Activated CD4-positive, alpha-beta T cell treated with anti-CD3 and anti-CD28 coated beads, Interleukin-2, amount 10 ng/mL, durations not matched to agents 24 days and 14 days (primary cell): ENCODE results near the gene ADAT3. TPM values are rescaled to one million over a fixed set of nuclear protein-coding genes. Genes with fewer than 3 reads are reported as not detected.
A peak's percentile ranks its signal among the peaks of the same experiment; 100 is the strongest.

Experiments
- DNase-seq: peaks from one replicate; pipeline ENCODE4 v3.0.0; 2022
- H3K27ac Mint-ChIP-seq: one replicate; pipeline ENCODE4 v1.8.0; 2022; ENCODE audit warnings: mild to moderate bottlenecking, mixed read lengths
- H3K27me3 Mint-ChIP-seq: one replicate; pipeline ENCODE4 v1.8.0; 2022; ENCODE audit warnings: mixed read lengths
- H3K36me3 Mint-ChIP-seq: one replicate; pipeline ENCODE4 v1.8.0; 2022; ENCODE audit warnings: low read depth, mild to moderate bottlenecking, mixed read lengths
- H3K4me1 Mint-ChIP-seq: one replicate; pipeline ENCODE4 v1.8.0; 2021; ENCODE audit warnings: mixed read lengths
- H3K4me3 Mint-ChIP-seq: one replicate; pipeline ENCODE4 v1.8.0; 2022; ENCODE audit warnings: mild to moderate bottlenecking, moderate library complexity, mixed read lengths
- H3K9me3 Mint-ChIP-seq: one replicate; pipeline ENCODE4 v1.8.0; 2021; ENCODE audit warnings: mixed read lengths
- intact Hi-C: fragments of 100-400 bp; cut with micrococcal nuclease; formaldehyde crosslinking; loops from one replicate; pipeline ENCODE4 v1.15.1; 2023
- total RNA-seq: library from RNA; stranded (reverse); gene quantifications from 2 replicates; pipeline ENCODE4 v1.2.3, GENCODE V29; 2022

ADAT3 gene
- total RNA-seq, 1 donor from 2014 or later = 10.6 TPM

- no peak for DNase-seq
- H3K4me3 Mint-ChIP-seq = no peak overlapping the region
- intact Hi-C loops = no loop called here
- no peak overlapping the region for H3K27ac Mint-ChIP-seq
- H3K9me3 Mint-ChIP-seq = no peaks in the 10 kb centered on the region
- H3K4me1 Mint-ChIP-seq = peaks cover 17% of the 10 kb centered on the region
- H3K36me3 Mint-ChIP-seq = peaks cover 26% of the 10 kb centered on the region
- no peaks in the 10 kb centered on the region for H3K27me3 Mint-ChIP-seq
Measured at GRCh38 chr19:1947651-1948209, 42.5 kb downstream of the ADAT3 start.

- Mint-ChIP-seq H3K27me3 (no peaks in the 10 kb centered on the region), H3K36me3 (peaks cover 24% of the 10 kb centered on the region), H3K9me3 (no peaks in the 10 kb centered on the region), H3K4me3 (no peak overlapping the region), H3K27ac (no peak overlapping the region), H3K4me1 (peaks cover 8% of the 10 kb centered on the region)
- intact Hi-C loops = no loop called here
- no peak for DNase-seq
Measured at GRCh38 chr19:1949304-1950101, 44.3 kb downstream of the ADAT3 start.

GRCh38 chr19:1950640-1951039 is 45.4 kb downstream of the ADAT3 start:
- Mint-ChIP-seq H3K4me3 (no peak overlapping the region), H3K27me3 (no peaks in the 10 kb centered on the region), H3K9me3 (no peaks in the 10 kb centered on the region), H3K36me3 (peaks cover 24% of the 10 kb centered on the region), H3K4me1 (peaks cover 8% of the 10 kb centered on the region), H3K27ac (peak overlapping the region; percentile 20)
- intact Hi-C loops = no loop called here
- DNase-seq = no peak

GRCh38 chr19:1952635-1953034 is 47.4 kb downstream of the ADAT3 start:
- no peak overlapping the region for H3K4me3 Mint-ChIP-seq

GRCh38 chr19:1953037-1953436 is 47.8 kb downstream of the ADAT3 start:
- no peak overlapping the region for H3K27ac Mint-ChIP-seq
- DNase-seq = no peak
- H3K4me1 Mint-ChIP-seq = peaks cover 4% of the 10 kb centered on the region
- no peaks in the 10 kb centered on the region for H3K27me3 Mint-ChIP-seq
- intact Hi-C loops = no loop called here
- H3K36me3 Mint-ChIP-seq = peaks cover 22% of the 10 kb centered on the region
- H3K9me3 Mint-ChIP-seq = no peaks in the 10 kb centered on the region
- no peak overlapping the region for H3K4me3 Mint-ChIP-seq

More at GRCh38 chr19:1952635-1953034, 47.4 kb downstream of the ADAT3 start:
- intact Hi-C loops = no loop called here
- Mint-ChIP-seq H3K36me3 (peaks cover 22% of the 10 kb centered on the region), H3K4me1 (peaks cover 4% of the 10 kb centered on the region), H3K27me3 (no peaks in the 10 kb centered on the region), H3K9me3 (no peaks in the 10 kb centered on the region), H3K27ac (no peak overlapping the region)
- no peak for DNase-seq

- Mint-ChIP-seq H3K27me3 (no peaks in the 10 kb centered on the region), H3K4me1 (peaks cover 4% of the 10 kb centered on the region), H3K4me3 (no peak overlapping the region), H3K27ac (no peak overlapping the region), H3K36me3 (peaks cover 22% of the 10 kb centered on the region), H3K9me3 (no peaks in the 10 kb centered on the region)
- intact Hi-C loops = no loop called here
- DNase-seq = no peak
Measured at GRCh38 chr19:1953441-1954094, 48.4 kb downstream of the ADAT3 start.

GRCh38 chr19:1954532-1954933 is 49.3 kb downstream of the ADAT3 start:
- H3K36me3 Mint-ChIP-seq = peaks cover 18% of the 10 kb centered on the region
- H3K27ac Mint-ChIP-seq = no peak overlapping the region
- H3K4me1 Mint-ChIP-seq = no peaks in the 10 kb centered on the region
- intact Hi-C loops = no loop called here
- no peak overlapping the region for H3K4me3 Mint-ChIP-seq
- no peaks in the 10 kb centered on the region for H3K27me3 Mint-ChIP-seq
- no peak for DNase-seq
- no peaks in the 10 kb centered on the region for H3K9me3 Mint-ChIP-seq

GRCh38 chr19:1955171-1956121 is 50.2 kb downstream of the ADAT3 start:
- DNase-seq = no peak
- intact Hi-C loops = no loop called here
- no peaks in the 10 kb centered on the region for H3K4me1 Mint-ChIP-seq
- H3K4me3 Mint-ChIP-seq = no peak overlapping the region
- no peaks in the 10 kb centered on the region for H3K9me3 Mint-ChIP-seq
- H3K36me3 Mint-ChIP-seq = peaks cover 14% of the 10 kb centered on the region
- H3K27me3 Mint-ChIP-seq = no peaks in the 10 kb centered on the region
- no peak overlapping the region for H3K27ac Mint-ChIP-seq

GRCh38 chr19:1956122-1956494 is 50.9 kb downstream of the ADAT3 start:
- intact Hi-C loops = no loop called here
- no peaks in the 10 kb centered on the region for H3K4me1 Mint-ChIP-seq
- DNase-seq = no peak
- H3K36me3 Mint-ChIP-seq = peaks cover 10% of the 10 kb centered on the region
- H3K9me3 Mint-ChIP-seq = no peaks in the 10 kb centered on the region
- H3K27me3 Mint-ChIP-seq = no peaks in the 10 kb centered on the region
- no peak overlapping the region for H3K27ac Mint-ChIP-seq
- no peak overlapping the region for H3K4me3 Mint-ChIP-seq

GRCh38 chr19:1956868-1957492 is 51.8 kb downstream of the ADAT3 start:
- intact Hi-C loops = no loop called here
- H3K4me1 Mint-ChIP-seq = no peaks in the 10 kb centered on the region
- peaks cover 7% of the 10 kb centered on the region for H3K36me3 Mint-ChIP-seq
- DNase-seq = no peak
- no peaks in the 10 kb centered on the region for H3K9me3 Mint-ChIP-seq
- H3K4me3 Mint-ChIP-seq = no peak overlapping the region
- no peak overlapping the region for H3K27ac Mint-ChIP-seq
- H3K27me3 Mint-ChIP-seq = no peaks in the 10 kb centered on the region

- DNase-seq = no peak
- no peak overlapping the region for H3K27ac Mint-ChIP-seq
- H3K27me3 Mint-ChIP-seq = no peaks in the 10 kb centered on the region
- H3K36me3 Mint-ChIP-seq = peaks cover 4% of the 10 kb centered on the region
- H3K4me1 Mint-ChIP-seq = no peaks in the 10 kb centered on the region
- intact Hi-C loops = no loop called here
- H3K9me3 Mint-ChIP-seq = no peaks in the 10 kb centered on the region
- H3K4me3 Mint-ChIP-seq = no peak overlapping the region
Measured at GRCh38 chr19:1957562-1958248, 52.5 kb downstream of the ADAT3 start.

GRCh38 chr19:1959928-1960589 is 54.9 kb downstream of the ADAT3 start:
- intact Hi-C loops = no loop called here
- H3K27ac Mint-ChIP-seq = no peak overlapping the region

More at GRCh38 chr19:1959928-1960589, 54.9 kb downstream of the ADAT3 start:
- Mint-ChIP-seq H3K36me3 (peaks cover 6% of the 10 kb centered on the region), H3K4me3 (no peak overlapping the region), H3K9me3 (no peaks in the 10 kb centered on the region), H3K4me1 (no peaks in the 10 kb centered on the region), H3K27me3 (no peaks in the 10 kb centered on the region)
- DNase-seq = no peak
